ENCODE data around the gene RNF135.
"Not testable (repeated sequence)": the region's sequence is repeated elsewhere in the genome, so short reads cannot be mapped to it uniquely, and the experiment has no call there.

The RNF135 gene

GRCh38 chr17:30970831-30971567 lies at the start of gene RNF135:
RNF135 (plus strand) TSS chr17:30971039; CDS start chr17:30971074, 35 bp downstream.
- peak; percentile 83 for DNase-seq

GRCh38 chr17:30921544-30922196 lies 49.2 kb upstream of the RNF135 start, which contains the start of gene ADAP2:
ADAP2 (plus strand) TSS chr17:30921945; CDS start chr17:30922015, 70 bp downstream.
- no peak for DNase-seq

DNA sequence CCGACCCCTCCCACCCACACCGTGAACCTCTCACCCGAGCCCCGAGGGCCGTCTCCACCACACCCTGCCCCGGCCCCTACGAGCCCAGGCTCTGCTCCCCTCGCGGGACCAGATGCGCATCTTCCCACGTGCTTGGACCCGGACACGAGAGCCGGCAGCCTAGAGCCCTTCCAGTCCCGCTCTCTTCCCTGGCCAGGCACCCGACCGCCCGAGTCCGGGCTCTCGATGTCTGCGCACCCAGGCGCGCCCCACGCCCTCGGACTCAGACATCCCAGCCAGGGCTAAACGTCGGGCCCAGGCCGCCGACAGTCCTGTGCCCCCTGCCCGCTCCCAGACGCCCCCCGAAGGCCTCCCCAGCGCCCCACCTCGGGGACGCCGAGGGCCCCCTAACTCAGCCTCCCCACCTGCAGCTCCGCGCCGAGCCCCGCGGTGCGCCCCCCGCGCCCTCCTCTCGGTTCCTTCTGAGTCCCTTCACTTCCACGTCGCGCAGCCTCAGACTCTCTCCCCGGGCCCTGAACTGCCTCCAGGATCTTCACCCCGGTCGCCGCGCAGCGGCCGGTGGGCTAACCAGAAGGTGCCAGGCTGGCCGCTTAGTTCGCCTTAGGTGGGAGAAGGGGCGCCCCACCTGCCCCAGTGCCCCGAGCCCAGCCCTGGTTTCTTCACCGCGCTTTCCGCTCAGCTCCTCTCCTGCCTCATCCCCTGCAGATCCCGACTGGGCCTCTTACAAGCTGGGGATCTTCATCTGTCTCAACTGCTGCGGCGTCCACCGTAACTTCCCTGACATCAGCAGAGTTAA lies 48.4 kb upstream of the RNF135 start:
- DNase-seq, result no peak

GRCh38 chr17:30924341-30924740 lies 46.5 kb upstream of the RNF135 start:
- DNase-seq, result no peak

DNA sequence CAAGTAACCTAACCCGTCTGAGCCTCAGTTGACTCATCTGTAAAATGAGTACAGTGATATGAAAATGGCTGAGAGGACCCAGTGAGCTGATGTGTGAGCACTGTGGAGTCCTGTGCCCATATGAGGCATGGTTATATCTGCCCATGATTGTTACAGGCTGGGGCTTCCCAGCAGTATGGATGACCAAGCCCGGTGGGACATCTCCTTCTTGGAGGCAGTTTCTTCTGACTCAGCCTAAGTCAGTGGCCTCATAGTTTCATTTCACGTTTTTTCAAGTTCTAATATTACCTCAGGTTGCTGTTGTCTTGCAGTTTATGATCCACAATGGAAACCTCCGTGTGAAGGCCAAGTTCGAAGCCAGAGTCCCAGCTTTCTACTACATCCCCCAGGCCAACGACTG lies 44.3 kb upstream of the RNF135 start:
- no peak for DNase-seq

DNA sequence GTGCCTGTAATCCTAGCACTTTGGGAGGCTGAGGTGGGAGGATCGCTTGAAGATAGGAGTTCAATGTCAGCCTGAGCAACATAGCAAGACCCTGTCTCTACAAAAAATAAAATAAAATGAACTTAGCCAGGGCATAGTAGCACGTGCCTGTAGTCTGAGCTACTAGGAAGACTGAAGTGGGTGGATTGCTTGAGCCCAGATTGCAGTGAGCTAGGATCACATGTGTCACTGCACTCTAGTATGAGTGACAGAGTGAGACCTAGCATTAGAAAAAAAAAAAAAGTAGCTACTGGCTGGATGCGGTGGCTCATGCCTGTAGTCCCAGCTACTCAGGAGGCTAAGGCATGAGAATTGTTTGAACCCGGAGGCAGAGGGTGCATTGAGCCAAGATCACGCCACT lies 43.1 kb upstream of the RNF135 start:
- no peak for DNase-seq

DNA sequence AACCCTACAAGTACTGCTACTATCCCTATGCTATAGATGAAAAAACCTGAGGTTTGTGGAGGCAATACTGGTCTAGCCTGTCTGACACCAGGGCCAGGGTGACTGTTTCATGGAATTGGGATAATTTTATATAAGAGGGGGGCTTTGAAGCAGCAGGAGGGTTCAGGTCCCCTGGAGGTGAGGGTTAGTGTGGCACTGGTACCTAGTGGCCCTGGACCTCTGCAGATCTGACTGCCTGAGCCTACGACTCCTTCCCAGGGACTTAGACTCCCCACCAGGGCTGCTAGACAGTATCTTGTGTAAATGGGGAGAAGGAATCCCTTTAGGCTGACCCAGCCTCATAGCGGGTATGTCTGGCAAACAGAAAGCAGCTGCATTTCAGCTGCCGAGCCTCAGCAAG lies 42.3 kb upstream of the RNF135 start:
- DNase-seq, result no peak

GRCh38 chr17:30929081-30929633 lies 41.7 kb upstream of the RNF135 start:
- no peak for DNase-seq

DNA sequence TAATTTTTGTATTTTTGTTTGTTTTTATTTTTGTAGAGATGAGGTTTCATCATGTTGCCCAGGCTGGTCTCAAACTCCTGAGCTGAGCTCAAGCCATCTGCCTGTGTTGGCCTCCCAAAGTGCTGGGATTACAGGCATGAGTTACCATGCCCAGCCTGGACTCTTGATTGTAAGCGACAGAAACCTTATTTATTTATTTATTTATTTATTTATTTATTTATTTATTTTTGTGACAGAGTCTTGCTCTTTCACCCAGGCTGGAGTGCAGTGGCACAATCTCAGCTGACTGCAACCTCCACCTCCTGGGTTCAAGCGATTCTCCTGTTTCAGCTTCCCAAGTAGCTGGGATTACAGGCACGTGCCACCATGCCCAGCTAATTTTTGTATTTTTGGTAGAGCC lies 41.0 kb upstream of the RNF135 start:
- not testable (repeated sequence) for DNase-seq

DNA sequence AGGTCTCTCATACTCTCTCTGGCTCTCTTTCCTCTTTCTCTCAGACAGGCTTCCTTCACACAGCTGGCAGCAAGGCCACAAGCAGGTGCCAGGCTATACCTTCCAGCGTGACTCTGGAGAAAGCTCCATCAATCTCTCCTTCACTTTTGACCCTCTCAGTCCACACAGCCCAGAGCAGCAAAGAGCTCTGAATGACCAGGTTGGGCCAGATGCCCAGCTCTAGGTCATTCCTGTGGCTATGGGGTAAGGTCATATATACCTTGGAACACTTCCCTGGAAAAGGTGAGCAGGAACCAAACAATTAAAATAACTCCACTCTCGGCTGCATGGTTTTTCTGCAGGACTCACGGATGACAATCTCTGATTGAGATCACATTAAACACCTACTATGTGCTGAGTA lies 40.3 kb upstream of the RNF135 start:
- DNase-seq, result no peak

DNA sequence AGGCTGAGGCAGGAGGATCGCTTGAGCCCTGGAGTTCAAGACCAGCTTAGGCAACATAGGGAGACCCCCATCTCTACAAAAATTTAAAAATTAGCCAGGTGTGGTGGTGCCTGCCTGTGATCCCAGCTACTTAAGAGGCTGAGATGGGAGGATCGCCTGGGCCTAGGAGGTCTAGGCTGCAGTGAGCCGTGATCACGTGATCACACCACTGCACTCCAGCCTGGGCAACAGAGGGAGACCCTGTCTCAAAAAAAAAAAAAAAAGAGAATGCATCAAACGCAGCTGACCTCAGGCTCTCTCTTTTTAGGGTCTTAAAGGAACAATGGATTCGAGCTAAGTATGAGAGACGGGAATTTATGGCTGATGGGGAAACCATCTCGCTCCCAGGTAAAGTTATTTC lies 39.3 kb upstream of the RNF135 start:
- DNase-seq, result not testable (repeated sequence)

GRCh38 chr17:30933966-30934365 lies 36.9 kb upstream of the RNF135 start:
- DNase-seq, result no peak

DNA sequence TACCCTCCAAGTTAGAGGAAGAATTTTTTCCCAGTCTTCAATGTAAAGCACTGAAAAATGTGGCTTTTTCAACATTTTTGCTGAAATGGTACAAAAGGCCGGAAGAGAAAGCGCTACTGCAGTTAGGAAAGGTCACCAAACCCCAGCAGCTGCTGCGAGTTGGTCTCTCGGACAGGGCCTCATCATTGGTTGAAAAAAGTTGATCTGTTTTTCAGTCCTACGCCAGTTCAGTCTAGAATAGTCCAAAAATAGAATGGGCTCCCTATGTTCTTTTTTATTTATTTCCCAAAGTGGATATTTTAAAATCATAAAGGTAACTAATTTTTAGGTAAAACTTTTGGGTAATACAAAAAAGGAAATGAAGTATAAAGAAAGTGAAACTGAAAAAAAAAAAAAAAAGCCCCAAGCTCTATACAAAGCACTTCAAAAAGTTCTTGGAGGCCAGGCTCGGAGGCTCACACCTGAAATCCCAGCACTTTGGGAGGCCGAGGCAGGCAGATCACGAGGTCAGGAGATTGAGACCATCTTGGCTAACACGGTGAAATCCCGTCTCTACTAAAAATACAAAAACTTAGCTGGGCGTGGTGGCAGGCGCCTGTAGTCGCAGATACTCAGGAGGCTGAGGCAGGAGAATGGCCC lies 31.7 kb upstream of the RNF135 start:
- no peak for DNase-seq

DNA sequence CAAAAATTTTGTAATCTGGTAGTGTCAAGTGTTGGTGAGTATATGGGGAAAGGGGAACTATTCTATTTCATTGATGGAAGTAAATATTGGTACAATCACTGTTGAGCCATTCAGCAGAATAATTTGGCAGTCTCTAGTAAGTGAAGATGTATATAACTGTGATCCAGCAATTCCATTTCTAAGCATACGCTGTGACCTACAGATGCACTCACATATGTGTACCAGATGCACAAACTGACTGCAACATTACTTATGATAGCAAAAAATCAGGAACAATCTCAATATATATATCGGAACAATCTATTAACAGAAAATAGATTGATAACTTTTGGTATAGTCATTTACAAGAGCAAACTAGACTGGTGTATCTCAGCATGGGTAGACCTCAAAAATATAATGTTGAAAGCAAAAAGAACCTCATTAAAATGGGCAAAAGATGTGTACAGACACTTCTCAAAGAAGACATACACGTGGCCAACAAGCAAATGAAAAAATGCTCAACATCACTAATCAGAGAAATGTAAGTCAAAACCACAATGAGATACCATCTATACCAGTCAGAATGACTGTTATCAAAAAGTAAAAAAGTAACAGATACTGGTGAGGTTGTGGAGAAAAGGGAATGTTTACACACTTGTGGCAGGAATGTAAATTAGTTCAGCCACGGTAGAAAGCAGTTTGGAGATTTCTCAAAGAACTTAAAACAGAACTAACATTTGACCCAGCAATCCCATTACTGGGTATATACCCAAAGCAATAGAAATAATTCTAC lies 28.3 kb upstream of the RNF135 start:
- DNase-seq, result no peak

DNA sequence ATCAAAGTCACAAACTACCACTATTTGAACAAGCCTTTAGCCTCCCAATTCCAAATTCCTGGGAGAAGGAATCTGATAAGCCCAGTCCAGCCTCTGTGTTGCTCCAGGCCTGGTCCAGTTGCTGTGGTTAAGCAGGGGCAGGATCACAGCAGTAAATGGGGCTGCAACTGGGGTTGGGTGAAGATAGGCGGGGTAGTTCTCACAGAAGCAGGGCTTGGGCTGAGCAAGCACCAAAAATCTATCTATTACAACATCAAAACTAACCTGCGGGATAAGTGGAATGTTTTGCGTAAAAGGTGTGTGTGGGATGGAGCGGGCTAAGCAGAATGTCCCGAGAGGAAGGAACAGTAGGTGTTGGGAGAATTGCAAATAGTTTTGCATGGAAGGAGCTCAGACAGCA lies 23.0 kb upstream of the RNF135 start:
- DNase-seq, result no peak

- DNase-seq, result no peak
Measured at GRCh38 chr17:30950189-30950588, 20.6 kb upstream of the RNF135 start.

- no peak for DNase-seq
Measured at GRCh38 chr17:30950669-30951399, 20.0 kb upstream of the RNF135 start.

DNA sequence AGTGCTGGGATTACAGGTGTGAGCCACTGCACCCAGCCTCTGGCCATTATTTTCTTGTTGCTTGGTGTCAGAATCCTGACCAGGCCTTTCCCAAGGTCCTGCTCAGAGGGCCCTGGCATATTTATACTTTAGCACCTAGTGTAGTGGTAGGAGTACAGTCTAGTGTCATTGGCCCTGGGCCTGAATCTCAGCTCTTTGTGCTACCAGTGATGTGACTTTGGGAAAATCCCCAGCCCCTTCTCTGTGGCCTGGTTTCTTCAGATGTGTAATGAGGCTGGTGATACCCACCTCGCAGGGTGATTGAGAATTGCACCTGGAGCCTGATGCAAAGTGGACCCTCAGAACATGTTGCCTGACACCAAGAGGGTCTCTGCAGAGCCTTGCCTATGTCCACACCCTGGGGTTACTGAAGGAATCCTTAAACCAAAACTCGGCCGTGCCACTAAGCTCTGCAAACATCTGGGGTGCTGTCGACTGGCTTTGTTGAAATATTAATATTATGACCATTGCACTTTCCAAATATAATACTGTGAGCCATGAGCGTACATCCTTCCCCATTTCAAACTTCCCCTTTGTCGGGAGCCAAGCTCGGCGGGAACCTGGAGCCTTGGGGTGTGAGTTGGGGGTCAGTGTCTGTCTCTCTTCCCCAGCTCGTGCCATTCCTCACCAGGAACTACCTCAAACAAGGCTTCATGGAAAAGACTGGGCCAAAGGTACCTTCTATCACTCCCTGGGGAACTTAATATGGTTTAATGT lies 18.0 kb upstream of the RNF135 start:
- DNase-seq, result no peak

DNA sequence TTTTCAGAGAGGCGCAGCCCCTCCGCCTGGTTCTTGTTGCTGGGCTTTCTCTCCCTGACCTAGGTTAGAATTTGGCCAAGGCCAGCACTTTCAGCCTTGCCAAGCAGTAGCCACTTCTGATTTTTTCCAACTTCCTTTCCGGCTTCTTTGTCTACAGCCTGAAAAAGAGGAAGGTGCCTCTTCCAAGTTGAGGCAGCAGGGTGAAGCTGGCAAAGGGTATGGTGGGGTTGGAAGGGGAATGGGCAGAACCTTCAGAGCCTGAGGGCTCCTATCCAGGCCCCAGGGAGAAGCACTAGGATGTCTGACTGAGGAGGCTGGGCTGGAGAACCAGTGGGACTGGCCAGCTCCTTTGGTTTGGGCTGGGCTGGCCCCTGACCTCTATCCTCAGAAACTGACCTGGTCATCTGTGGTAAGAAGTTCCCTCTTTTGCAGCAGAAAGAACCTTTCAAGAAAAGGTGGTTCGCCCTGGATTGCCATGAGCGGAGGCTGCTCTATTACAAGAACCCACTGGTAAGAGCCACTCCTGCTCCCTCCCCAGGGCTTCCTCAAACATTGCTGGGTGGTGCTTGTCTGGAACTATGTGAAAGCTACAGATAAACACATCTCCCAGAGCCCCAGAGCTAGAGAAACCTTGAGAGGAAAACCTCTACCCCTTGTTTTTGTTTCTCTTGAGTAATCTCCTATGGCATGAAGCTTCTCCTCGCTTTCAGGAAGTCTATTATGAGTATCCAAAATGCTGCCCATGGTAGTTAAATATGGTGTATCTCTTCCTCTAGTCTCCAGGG lies 16.6 kb upstream of the RNF135 start:
- no peak for DNase-seq
